HG02970 (cell line): Measurements from ENCODE around the gene SCNN1G.
"Not testable (repeated sequence)": the region's sequence is repeated elsewhere in the genome, so short reads cannot be mapped to it uniquely, and the experiment has no call there.

Source experiments
- ATAC-seq: cut with Tn5 transposase; IDR thresholded peaks from one replicate; pipeline ENCODE4 v1.9.1; 2021; ENCODE audit warnings: mild to moderate bottlenecking, moderate library complexity, moderate number of reproducible peaks; ENCODE audit not compliant: unreplicated experiment, low FRiP score

The SCNN1G gene

GRCh38 chr16:23182679-23183542 is at the start of gene SCNN1G:
SCNN1G (plus strand) TSS chr16:23182745; CDS start chr16:23186272, 3,527 bp downstream.
- ATAC-seq: peak; percentile 3

- ATAC-seq: no peak
Observed at GRCh38 chr16:23132775-23133463, 49.6 kb upstream of the SCNN1G start.

GRCh38 chr16:23134274-23134673 is 48.3 kb upstream of the SCNN1G start:
- ATAC-seq: no peak

GRCh38 chr16:23137256-23137655 is 45.3 kb upstream of the SCNN1G start:
- no peak for ATAC-seq

- no peak for ATAC-seq
Observed at GRCh38 chr16:23137818-23138217, 44.7 kb upstream of the SCNN1G start.

GRCh38 chr16:23140107-23140506 is 42.4 kb upstream of the SCNN1G start:
- ATAC-seq: no peak

- no peak for ATAC-seq
Observed at GRCh38 chr16:23141033-23141432, 41.5 kb upstream of the SCNN1G start.

- no peak for ATAC-seq
Observed at GRCh38 chr16:23141500-23141899, 41.0 kb upstream of the SCNN1G start.

GRCh38 chr16:23141959-23142740 is 40.4 kb upstream of the SCNN1G start:
- no peak for ATAC-seq

- no peak for ATAC-seq
Observed at GRCh38 chr16:23143391-23143790, 39.2 kb upstream of the SCNN1G start.

GRCh38 chr16:23144393-23144792 is 38.2 kb upstream of the SCNN1G start:
- ATAC-seq: not testable (repeated sequence)

GRCh38 chr16:23145186-23145585 is 37.4 kb upstream of the SCNN1G start:
- ATAC-seq: no peak

- no peak for ATAC-seq
Observed at GRCh38 chr16:23145608-23146007, 36.9 kb upstream of the SCNN1G start.

GRCh38 chr16:23146877-23147601 is 35.5 kb upstream of the SCNN1G start:
- ATAC-seq: no peak

GRCh38 chr16:23147666-23148065 is 34.9 kb upstream of the SCNN1G start:
- no peak for ATAC-seq

GRCh38 chr16:23148166-23148512 is 34.4 kb upstream of the SCNN1G start:
- no peak for ATAC-seq

GRCh38 chr16:23148513-23149266 is 33.9 kb upstream of the SCNN1G start:
- peak; percentile 50 for ATAC-seq

- peak; percentile 88 for ATAC-seq
Observed at GRCh38 chr16:23149267-23149992, 33.1 kb upstream of the SCNN1G start, which contains the start of gene USP31. USP31 (minus strand) TSS chr16:23149452; CDS start chr16:23149270, 182 bp downstream.

- no peak for ATAC-seq
Observed at GRCh38 chr16:23149993-23150364, 32.6 kb upstream of the SCNN1G start.
